Right hindlimb (tissue), 1 donor: ENCODE results near the gene NGEF.

ENCODE experiments used
- DNase-seq: peaks from one replicate; pipeline ENCODE4 v3.0.0-alpha.2; 2018

NGEF gene

GRCh38 chr2:232894251-232894650 is 118.8 kb downstream of the NGEF start:
- DNase-seq: no peak

GRCh38 chr2:232893834-232894233 is 119.2 kb downstream of the NGEF start:
- no peak for DNase-seq

GRCh38 chr2:232892843-232893242 is 120.2 kb downstream of the NGEF start:
- DNase-seq: no peak

- no peak for DNase-seq
Measured at GRCh38 chr2:232892221-232892620, 120.8 kb downstream of the NGEF start.

GRCh38 chr2:232891621-232892071 is 121.4 kb downstream of the NGEF start:
- no peak for DNase-seq

GRCh38 chr2:232890896-232891601 is 122.0 kb downstream of the NGEF start:
- DNase-seq: no peak

GRCh38 chr2:232890536-232890895 is 122.5 kb downstream of the NGEF start:
- DNase-seq: no peak

- DNase-seq: no peak
Measured at GRCh38 chr2:232889876-232890401, 123.1 kb downstream of the NGEF start.

- no peak for DNase-seq
Measured at GRCh38 chr2:232888839-232889529, 124.1 kb downstream of the NGEF start.

- DNase-seq: peak; percentile 8
Measured at GRCh38 chr2:232888099-232888836, 124.8 kb downstream of the NGEF start.

GRCh38 chr2:232887171-232887850 is 125.7 kb downstream of the NGEF start:
- peak; percentile 9 for DNase-seq

GRCh38 chr2:232886632-232887031 is 126.4 kb downstream of the NGEF start:
- DNase-seq: peak; percentile 15

GRCh38 chr2:232886176-232886575 is 126.9 kb downstream of the NGEF start:
- DNase-seq: no peak

GRCh38 chr2:232885264-232885961 is 127.6 kb downstream of the NGEF start:
- DNase-seq: no peak

GRCh38 chr2:232884549-232885263 is 128.3 kb downstream of the NGEF start:
- peak; percentile 21 for DNase-seq

GRCh38 chr2:232884001-232884421 is 129.0 kb downstream of the NGEF start:
- DNase-seq: peak; percentile 9

- peak; percentile 15 for DNase-seq
Measured at GRCh38 chr2:232883116-232883721, 129.8 kb downstream of the NGEF start.

GRCh38 chr2:232882505-232883115 is 130.4 kb downstream of the NGEF start:
- DNase-seq: peak; percentile 15

GRCh38 chr2:232882085-232882484 is 131.0 kb downstream of the NGEF start:
- DNase-seq: no peak

GRCh38 chr2:232880764-232881351 is 132.2 kb downstream of the NGEF start:
- DNase-seq: no peak
